Erythroblast (primary cell): ENCODE results near the gene SLC35F6.

ENCODE experiments used
- DNase-seq, 2 experiments: peaks; one replicate each; lab custom pipeline; 2025; lab: John Stamatoyannopoulos, UW
- GATA1 ChIP-seq: IDR thresholded peaks from 2 replicates; pipeline ENCODE4 v1.6.1; 2011; ENCODE audit warnings: low read depth, mild to moderate bottlenecking, control low read depth, low read length, moderate library complexity
- POLR2A ChIP-seq: IDR thresholded peaks from 2 replicates; pipeline ENCODE4 v1.6.1; 2011; ENCODE audit warnings: mild to moderate bottlenecking, low read length

The SLC35F6 gene

GRCh38 chr2:26820932-26821331 is 56.8 kb downstream of the SLC35F6 start:
- peak in 1 of 2 experiments; percentile 13 for DNase-seq
- no peak for TF ChIP-seq GATA1
- TF ChIP-seq POLR2A: no peak

GRCh38 chr2:26822877-26823276 is 58.8 kb downstream of the SLC35F6 start:
- TF ChIP-seq GATA1 (no peak), POLR2A (no peak)
- no peak for DNase-seq
